GM19395 (cell line): ENCODE results near the gene FBXO2.

Experiments used
- ATAC-seq: cut with Tn5 transposase; IDR thresholded peaks from one replicate; pipeline ENCODE4 v1.9.1; 2021; ENCODE audit warnings: mild to moderate bottlenecking, moderate library complexity; ENCODE audit not compliant: unreplicated experiment

FBXO2 gene

GRCh38 chr1:11599891-11600576 lies 54.2 kb downstream of the FBXO2 start:
- ATAC-seq: no peak

GRCh38 chr1:11598461-11598860 lies 55.8 kb downstream of the FBXO2 start:
- no peak for ATAC-seq
